DMS53 (cell line): ENCODE measurements around the gene KRT71.
"Not testable (repeated sequence)": the region's sequence is repeated elsewhere in the genome, so short reads cannot be mapped to it uniquely, and the experiment has no call there.

Source experiments
- DNase-seq: peaks from one replicate; lab custom pipeline; 2025; lab: John Stamatoyannopoulos, UW

KRT71 gene

GRCh38 chr12:52519826-52520662 lies 32.9 kb downstream of the KRT71 start, which contains the start of gene KRT5:
KRT5 (minus strand) TSS chr12:52520394; CDS start chr12:52520296, 98 bp downstream.
- no peak for DNase-seq

DNA sequence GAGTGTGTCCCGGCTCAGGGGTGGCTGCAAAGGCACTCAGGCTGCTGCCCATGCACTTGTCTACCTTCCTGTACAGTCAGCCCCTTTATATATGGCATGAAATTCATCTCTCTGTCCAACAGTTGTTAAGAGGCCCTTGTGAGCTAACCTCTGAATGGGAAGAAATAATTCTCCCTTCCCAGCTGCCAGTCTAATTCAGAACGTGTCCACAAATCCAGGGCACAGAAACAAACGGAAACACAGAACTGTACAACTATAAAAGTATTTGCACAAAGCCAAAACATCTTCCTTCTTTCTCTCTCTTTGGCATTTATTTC lies 33.6 kb downstream of the KRT71 start:
- no peak for DNase-seq

GRCh38 chr12:52518574-52519386 lies 34.2 kb downstream of the KRT71 start:
- no peak for DNase-seq

DNA sequence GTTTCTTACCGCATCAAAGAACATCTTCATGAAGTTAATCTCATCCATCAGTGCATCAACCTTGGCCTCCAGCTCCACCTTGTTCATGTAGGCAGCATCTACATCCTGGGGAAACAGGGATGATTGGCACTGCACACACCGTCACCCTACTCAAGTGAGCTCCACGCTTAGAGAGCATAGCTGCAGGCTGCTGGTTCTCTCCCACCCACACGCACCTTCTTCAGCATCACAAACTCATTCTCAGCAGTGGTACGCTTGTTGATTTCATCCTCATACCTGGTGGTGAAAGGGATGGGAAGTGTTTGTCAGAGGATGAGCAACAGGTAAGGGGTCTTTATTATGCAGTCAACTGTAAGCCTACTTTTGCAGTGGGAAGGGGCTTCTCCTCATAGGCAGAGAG lies 35.1 kb downstream of the KRT71 start:
- no peak for DNase-seq

DNA sequence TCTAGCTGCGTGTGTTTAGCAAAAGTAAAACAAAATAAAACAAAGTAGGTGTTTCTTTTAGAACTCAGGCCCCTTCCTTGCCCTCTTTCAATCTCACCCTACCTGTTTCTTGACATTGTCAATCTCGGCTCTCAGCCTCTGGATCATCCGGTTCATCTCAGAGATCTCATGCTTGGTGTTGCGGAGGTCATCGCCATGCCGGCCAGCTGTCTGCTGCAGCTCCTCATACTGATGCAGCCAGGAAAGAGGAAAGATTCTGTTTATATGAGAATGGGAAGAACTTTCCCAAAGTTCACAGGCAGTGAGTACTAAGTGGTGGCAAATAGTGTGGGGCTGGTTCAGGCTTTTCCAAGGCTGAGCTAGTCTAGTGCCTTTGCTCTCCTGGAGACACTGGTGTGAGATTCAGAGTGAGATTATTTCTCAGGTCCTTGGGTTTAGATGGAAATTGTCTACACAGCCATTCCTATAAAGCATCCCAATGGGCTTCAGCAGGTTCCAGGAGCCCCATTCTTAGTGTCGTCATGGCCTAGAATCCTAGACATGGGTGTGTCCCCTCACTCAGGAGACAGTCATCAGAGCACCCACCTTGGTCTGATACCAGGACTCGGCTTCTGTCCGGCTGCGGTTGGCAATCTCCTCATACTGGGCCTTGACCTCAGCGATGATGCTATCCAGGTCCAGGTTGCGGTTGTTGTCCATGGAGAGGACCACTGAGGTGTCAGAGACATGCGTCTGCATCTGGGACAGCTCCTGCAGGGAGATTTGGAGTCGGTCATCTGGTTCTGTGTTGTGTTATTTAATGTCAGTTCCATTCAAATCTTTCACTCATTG lies 35.7 kb downstream of the KRT71 start:
- DNase-seq = no peak

DNA sequence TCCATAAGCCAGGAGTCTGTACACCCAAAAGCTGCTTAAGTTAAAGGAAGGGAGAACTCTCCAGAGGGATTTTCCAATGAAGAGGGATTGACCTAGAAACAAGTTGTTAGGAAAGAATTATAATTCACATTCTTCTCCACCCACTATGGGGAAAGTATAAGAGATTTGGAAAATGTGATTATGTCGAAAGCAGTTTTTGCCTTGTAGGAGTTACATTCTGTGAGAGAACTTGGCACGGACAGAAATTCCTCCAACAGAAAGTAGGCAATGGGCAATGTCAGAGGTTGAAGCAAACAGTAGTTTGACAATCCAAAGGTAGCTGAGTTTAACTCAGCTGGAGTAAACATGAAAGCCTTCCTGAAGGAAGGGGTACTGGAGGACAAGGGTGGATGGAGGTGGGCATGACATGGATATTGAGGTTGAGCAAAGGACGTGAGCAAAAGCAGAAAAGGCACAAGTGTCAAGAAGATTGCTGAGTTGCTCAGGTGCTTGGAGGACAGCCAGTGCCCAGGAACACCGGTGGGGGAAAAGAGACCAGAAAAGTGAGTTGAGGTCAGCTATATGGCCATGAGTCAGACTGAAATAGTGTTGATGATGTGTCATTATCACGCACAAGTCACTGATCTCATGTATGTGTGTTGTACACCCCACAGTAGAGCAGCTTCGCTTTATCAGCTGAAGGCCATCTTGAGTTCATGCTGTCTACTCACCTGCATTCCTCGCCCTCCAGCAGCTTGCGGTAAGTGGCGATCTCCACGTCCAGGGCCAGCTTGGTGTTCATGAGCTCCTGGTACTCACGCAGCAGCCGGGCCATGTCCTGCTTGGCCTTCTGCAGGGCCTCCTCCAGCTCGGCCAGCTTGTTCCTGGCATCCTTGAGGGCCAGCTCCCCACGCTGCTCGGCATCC lies 36.8 kb downstream of the KRT71 start:
- no peak for DNase-seq

GRCh38 chr12:52515319-52515646 lies 37.7 kb downstream of the KRT71 start:
- DNase-seq = no peak

DNA sequence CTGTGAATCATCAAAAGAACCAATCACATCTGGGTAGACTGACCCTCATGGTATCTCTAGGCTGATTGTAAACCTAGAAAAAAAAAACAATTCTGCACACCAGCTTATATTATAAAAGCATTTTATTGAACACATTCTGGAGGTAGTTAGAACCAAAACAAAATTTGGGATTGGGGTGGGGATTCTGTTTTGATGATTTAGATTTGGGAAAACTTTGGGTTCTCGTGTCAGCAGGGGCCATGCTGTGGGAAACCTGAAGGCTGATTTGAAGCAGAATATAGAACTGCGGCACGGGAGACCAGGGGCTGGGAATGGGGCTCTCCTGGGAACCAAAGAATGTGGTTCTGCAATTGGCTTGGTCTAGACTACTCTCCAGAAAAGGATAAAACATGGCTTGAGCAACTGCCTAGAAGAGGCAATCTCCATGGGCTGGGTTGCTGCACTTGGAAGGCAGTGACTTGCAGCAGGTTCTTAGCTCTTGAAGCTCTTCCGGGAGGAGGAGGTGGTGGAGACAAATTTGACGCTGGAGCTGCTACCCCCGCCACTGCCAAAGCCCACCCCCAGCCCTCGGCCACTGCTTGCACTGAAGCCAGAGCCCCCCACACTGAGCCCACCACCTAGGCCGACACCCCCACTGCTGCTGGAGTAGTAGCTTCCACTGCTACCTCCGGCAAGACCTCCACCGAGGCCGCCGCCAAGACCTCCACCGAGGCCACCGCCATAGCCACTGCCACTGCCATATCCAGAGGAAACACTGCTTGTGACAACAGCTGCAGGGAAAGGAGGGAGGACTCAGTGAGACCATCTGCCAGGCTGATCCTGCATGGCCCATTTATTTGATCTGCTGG lies 38.2 kb downstream of the KRT71 start:
- DNase-seq = no peak

DNA sequence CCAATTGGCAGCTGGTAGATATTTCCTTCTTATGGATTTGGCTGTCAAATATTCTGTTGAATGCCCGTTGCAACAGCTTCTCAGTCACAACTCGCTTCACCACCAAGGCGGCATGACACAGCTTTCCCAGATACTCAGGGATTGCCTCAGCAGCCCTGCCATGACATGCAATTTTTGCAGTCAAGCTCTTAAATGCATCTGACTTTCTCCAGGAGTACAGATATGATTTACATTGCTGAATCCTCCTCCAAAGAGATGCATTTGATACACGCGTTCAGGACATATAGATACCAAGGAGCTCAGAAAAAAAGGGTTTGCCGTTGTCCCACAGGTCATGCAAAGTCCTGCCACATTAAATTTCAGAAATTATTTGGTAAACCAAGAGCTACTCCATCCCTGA lies 39.2 kb downstream of the KRT71 start:
- DNase-seq = no peak

- no peak for DNase-seq
These were observed 44.7 kb downstream of the KRT71 start for GRCh38 chr12:52508211-52508610.

DNA sequence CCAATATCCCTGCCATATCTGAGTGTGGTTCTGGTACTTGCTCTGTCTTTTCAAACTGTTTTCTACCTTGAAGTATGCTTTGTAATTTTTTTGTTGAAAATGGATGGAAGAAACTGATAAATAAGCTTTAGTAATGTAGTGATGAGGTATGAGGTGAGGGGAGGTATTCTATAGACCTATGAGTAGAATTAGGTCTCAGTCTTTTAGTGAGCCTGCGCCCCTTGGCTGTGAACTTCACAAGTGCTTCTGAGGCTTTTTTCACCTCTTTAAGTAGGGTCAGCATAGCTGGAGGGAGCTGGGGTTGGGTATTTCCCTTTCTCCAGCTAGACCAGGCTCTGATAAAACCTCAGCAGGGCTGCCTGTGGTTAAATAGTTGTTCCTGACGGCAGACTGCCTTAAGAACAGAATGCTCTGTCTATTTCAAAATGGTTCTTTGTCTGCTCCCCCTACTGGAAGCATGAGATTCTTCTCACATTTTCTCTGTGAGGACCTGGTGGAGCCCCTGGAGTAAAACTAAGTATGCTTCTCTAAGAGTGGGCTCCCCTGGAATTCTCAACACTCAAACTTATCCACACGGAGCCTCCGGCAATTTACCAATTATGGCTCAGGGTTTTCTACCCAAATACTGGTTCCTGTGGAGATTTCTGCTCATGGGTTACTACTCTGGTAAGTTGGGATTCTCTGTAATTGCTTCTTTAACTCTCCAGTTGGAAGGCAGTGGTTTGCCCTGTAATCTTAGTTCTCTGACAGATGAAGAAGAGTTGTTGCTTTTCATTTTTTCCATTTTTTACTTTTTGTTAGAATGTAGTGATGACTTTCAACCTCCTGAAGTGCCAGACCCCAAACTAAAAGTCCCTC lies 45.9 kb downstream of the KRT71 start:
- peak; percentile 43 for DNase-seq

- DNase-seq = no peak
These were observed 50.1 kb downstream of the KRT71 start for GRCh38 chr12:52502877-52503276.

- DNase-seq = no peak
These were observed 51.5 kb downstream of the KRT71 start for GRCh38 chr12:52501490-52501889.

DNA sequence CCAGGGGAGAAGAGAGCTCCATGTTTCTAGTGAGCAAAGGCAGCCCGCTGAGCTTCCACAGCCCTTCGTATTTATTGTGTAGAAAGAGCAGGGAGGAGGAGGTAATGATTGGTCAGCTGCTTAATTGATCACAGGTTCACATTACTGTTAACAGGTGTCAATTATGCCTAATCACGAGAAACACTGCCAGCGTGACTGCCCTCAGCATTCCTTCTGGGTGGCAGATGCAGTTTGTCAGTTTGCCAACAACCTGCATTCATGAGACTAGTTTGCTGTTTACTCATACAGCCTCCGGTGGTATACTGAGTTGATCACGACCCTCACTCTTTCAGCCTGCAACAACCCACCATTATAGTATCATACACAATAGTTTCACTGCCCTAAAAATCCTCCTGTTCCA lies 52.4 kb downstream of the KRT71 start:
- not testable (repeated sequence) for DNase-seq

DNA sequence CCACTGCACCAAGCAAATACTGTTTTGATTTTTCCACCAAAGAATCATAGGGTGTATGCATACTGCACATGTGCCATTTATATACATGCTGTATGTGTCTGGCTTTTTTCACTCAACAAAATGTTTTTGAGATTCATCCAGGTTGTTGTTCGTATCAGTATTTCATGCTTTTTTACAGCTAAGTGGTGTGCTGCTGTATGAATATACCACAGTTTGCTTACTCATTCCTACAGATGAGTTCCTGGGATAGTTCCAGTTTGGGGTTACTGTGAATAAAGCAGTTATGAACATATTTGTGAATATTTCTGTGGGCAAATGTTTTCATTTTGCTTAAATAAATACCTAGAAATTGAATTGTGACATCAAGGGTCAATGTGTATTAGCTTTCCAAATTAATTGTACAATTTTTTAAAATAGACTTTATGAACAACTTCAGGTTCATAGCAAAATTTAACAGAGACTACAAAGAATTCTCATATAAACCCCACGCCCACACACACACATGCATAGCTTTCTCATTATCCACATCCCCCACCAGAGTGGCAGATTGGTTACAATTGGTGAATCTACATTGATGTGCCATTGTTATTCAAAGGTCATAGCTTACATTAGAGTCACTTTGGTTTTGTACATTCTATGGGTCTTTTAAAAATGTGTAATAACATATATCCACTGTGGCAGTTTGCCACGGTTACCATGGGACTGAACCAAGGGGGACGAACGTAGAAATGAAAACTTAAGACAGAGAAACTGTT lies 53.0 kb downstream of the KRT71 start:
- no peak for DNase-seq

- DNase-seq = no peak
These were observed 54.0 kb downstream of the KRT71 start for GRCh38 chr12:52498946-52499345.

DNA sequence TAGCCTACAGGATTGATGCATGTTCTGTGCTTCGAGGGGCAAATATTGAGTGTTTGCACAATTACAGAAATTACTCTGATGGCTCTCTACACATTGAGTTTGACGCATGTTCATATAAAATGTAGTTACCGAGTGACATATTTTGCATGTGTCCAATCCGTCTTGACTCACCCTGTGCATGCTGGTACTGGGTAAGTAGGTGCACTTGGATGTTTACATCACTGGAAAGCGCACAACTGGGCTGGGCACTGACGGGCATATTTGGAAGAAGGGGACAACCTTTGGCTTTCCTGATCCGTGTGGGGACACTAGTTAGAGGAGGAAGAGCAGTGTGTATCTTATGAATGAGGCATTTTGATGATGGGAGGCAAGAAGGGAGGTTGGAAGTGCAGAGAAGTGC lies 55.0 kb downstream of the KRT71 start:
- DNase-seq = no peak

DNA sequence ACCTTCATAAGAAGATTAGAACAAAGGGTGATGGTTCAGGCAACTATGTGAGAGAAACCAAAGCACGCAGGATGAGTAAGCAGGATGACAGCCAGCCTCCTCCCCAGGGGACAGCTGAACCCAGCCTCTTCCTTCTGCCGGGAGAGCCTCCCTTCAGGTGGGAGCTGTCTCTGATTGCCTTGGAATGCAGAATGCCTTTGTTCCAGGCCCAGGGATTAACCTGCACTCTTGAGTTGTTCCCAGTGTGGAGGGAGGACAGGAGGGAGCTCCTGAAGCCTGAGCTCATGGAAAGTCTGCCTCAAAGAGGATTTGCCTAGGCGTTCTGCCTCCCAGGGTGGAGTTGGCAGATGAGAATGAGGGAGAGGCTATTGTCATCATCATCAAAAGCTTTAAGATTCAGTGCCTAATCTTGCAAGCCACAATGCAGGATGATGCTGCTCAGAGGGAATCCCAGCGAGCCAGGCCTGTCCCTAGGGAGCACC lies 56.3 kb downstream of the KRT71 start:
- DNase-seq = no peak

DNA sequence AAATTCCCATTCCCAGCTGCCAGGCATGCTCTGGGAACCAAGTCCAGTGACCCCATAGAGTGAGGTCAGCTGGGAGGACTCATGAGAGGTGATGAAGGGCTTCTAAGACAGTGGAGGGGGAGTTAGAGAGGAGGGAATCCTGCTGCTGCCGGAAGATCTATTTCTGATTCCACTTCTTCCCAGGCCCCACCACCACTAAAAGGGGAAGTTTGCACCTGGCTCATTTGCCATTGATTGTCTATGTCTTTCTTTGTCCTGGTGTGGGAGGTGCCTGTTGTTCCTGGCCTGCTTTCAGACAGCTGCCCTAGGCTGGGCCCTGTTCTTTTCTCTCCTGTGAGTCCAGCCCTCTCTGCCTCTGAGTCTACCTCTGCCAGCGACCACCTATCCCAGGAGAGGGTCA lies 56.9 kb downstream of the KRT71 start:
- no peak for DNase-seq
